ENCODE results near the gene SERPINA4. TPM values are rescaled to one million over a fixed set of nuclear protein-coding genes. Genes with fewer than 3 reads are reported as not detected.

SERPINA4 gene
- total and polyA plus RNA-seq, 2 of the 13 experiments (the other 11 are each of a cell fraction or from before 2014, with no cell fraction given): 39.1 to 57.8 TPM

DNA sequence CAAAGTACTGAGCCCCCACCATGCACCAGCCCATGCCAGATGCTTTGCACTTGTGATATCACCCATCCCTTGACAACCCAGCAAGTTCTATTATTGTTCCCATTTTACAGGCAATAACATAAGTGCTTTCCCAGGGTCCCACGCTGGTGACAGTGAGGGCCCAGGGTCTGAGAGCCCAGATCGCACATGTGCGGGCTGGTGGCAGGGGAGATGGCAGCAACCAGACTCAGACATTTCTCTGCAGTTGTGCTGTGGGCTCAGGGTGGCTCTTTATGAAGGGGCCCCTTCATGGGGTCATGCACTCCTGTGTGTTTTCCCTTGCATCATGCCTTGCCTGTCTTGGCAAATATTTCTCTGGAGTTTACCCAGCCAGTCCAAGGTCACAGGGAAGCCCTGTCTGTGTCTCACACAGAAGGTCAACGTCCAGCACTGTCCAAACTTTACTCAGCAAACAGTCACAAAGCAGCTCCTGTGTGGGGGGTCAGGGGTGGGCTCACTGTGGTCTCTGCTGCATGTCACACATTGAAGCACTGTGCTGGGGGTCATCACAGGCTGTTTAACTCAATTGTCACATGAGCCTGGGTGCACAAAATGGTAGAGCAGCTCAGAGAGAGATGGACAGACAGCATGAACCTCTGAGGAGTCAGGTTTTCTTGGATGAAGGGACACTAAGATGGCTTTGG is 32.6 kb downstream of the SERPINA4 start (continued):
- TF ChIP-seq, protein P1, sequence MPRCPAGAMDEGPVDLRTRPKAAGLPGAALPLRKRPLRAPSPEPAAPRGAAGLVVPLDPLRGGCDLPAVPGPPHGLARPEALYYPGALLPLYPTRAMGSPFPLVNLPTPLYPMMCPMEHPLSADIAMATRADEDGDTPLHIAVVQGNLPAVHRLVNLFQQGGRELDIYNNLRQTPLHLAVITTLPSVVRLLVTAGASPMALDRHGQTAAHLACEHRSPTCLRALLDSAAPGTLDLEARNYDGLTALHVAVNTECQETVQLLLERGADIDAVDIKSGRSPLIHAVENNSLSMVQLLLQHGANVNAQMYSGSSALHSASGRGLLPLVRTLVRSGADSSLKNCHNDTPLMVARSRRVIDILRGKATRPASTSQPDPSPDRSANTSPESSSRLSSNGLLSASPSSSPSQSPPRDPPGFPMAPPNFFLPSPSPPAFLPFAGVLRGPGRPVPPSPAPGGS (CRISPR knock-in tag; IDR thresholded peaks at IDR 0.05): peak; percentile 84; the same call in 1 of the 2 replicates
- TF ChIP-seq, protein P2, sequence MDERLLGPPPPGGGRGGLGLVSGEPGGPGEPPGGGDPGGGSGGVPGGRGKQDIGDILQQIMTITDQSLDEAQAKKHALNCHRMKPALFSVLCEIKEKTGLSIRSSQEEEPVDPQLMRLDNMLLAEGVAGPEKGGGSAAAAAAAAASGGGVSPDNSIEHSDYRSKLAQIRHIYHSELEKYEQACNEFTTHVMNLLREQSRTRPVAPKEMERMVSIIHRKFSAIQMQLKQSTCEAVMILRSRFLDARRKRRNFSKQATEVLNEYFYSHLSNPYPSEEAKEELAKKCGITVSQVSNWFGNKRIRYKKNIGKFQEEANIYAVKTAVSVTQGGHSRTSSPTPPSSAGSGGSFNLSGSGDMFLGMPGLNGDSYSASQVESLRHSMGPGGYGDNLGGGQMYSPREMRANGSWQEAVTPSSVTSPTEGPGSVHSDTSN (CRISPR knock-in tag; IDR thresholded peaks at IDR 0.05): peak; percentile 43
- 0 out of 2 replicates have a peak, but pooled peaks have one; percentile 33 for TF ChIP-seq ZNF773 (CRISPR knock-in tag; IDR thresholded peaks at IDR 0.05; ENCODE audit: borderline replicate concordance)
- peak; percentile 65; the same call in 1 of the 2 replicates for TF ChIP-seq ZNF850 (CRISPR knock-in tag; conservative IDR thresholded peaks at IDR 0.05)
- TF ChIP-seq PHF5A (CRISPR knock-in tag; IDR thresholded peaks at IDR 0.05; ENCODE audit: low read depth, unreplicated experiment): peak; percentile 43
- no peak for TF ChIP-seq SATB2 (CRISPR knock-in tag; IDR thresholded peaks at IDR 0.05)
- no peak; the same call in 1 of the 2 replicates for TF ChIP-seq ZNF326 (CRISPR knock-in tag; IDR thresholded peaks at IDR 0.05; ENCODE audit: borderline replicate concordance)
- TF ChIP-seq NFE2 (CRISPR knock-in tag; IDR thresholded peaks at IDR 0.05): no peak
- no peak for TF ChIP-seq MLLT10 (CRISPR knock-in tag; IDR thresholded peaks at IDR 0.05)
- no peak for TF ChIP-seq HNRNPUL1 (IDR thresholded peaks at IDR 0.05; ENCODE audit: low read depth, low read length)
- TF ChIP-seq ZSCAN12 (CRISPR knock-in tag; IDR thresholded peaks at IDR 0.05): no peak
- peak; percentile 90 for TF ChIP-seq ASH2L (IDR thresholded peaks at IDR 0.05; ENCODE audit: insufficient read length, low read depth, low read length)
- no peak for TF ChIP-seq POLR2AphosphoS2 (IDR thresholded peaks at IDR 0.05; ENCODE audit: low read depth, low read length)
- TF ChIP-seq, protein P3, sequence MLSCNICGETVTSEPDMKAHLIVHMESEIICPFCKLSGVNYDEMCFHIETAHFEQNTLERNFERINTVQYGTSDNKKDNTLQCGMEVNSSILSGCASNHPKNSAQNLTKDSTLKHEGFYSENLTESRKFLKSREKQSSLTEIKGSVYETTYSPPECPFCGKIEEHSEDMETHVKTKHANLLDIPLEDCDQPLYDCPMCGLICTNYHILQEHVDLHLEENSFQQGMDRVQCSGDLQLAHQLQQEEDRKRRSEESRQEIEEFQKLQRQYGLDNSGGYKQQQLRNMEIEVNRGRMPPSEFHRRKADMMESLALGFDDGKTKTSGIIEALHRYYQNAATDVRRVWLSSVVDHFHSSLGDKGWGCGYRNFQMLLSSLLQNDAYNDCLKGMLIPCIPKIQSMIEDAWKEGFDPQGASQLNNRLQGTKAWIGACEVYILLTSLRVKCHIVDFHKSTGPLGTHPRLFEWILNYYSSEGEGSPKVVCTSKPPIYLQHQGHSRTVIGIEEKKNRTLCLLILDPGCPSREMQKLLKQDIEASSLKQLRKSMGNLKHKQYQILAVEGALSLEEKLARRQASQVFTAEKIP (CRISPR knock-in tag; IDR thresholded peaks at IDR 0.05; ENCODE audit: borderline replicate concordance): no peak
- no peak for TF ChIP-seq MZF1 (CRISPR knock-in tag; IDR thresholded peaks at IDR 0.05; ENCODE audit: borderline replicate concordance)
- TF ChIP-seq POLR2AphosphoS5 (IDR thresholded peaks at IDR 0.05; ENCODE audit: low read depth, low read length): peak; percentile 72
- no peak for TF ChIP-seq ZNF570 (CRISPR knock-in tag; IDR thresholded peaks at IDR 0.05; ENCODE audit: borderline replicate concordance)
- TF ChIP-seq HMGA1 (CRISPR knock-in tag; conservative IDR thresholded peaks at IDR 0.05): no peak
- no peak for TF ChIP-seq HCFC1 (IDR thresholded peaks at IDR 0.05; ENCODE audit: low read depth, low read length)
- TF ChIP-seq NCOA1 (CRISPR knock-in tag; IDR thresholded peaks at IDR 0.05): peak; percentile 100
- TF ChIP-seq ZNF296 (CRISPR knock-in tag; conservative IDR thresholded peaks at IDR 0.05): peak; percentile 79
- TF ChIP-seq ZNF335 (CRISPR knock-in tag; IDR thresholded peaks at IDR 0.05): peak; percentile 92; the same call in 1 of the 2 replicates
- TF ChIP-seq ZNF468 (CRISPR knock-in tag; IDR thresholded peaks at IDR 0.05): no peak
- peak in 1 of 2 experiments; percentile 7; a peak in 1 of 4 replicates for TF ChIP-seq POLR2A (IDR thresholded peaks at IDR 0.05; ENCODE audit: insufficient read depth in 1 of 2, low read depth in 2 of 2, low read length in 2 of 2)

Measured in HepG2 (cell line).